GM18873 (cell line): ENCODE data around the gene CHD1L.
"Not testable (repeated sequence)": the region's sequence is repeated elsewhere in the genome, so short reads cannot be mapped to it uniquely, and the experiment has no call there.

ENCODE experiments used
- ATAC-seq: cut with Tn5 transposase; IDR thresholded peaks from one replicate; pipeline ENCODE4 v1.9.1; 2021; ENCODE audit warnings: mild to moderate bottlenecking, moderate library complexity, moderate number of reproducible peaks; ENCODE audit not compliant: unreplicated experiment, low FRiP score

CHD1L gene

GRCh38 chr1:147264158-147264768 is 21.8 kb downstream of the CHD1L start:
- no peak for ATAC-seq

- ATAC-seq, result no peak
Observed at GRCh38 chr1:147266381-147266780, 23.9 kb downstream of the CHD1L start.

- no peak for ATAC-seq
Observed at GRCh38 chr1:147267711-147268110, 25.2 kb downstream of the CHD1L start.

- ATAC-seq, result no peak
Observed at GRCh38 chr1:147270721-147271120, 28.2 kb downstream of the CHD1L start.

- ATAC-seq, result no peak
Observed at GRCh38 chr1:147272042-147272441, 29.6 kb downstream of the CHD1L start.

- ATAC-seq, result no peak
Observed at GRCh38 chr1:147273409-147274336, 31.2 kb downstream of the CHD1L start.

- no peak for ATAC-seq
Observed at GRCh38 chr1:147281950-147282349, 39.5 kb downstream of the CHD1L start.

GRCh38 chr1:147283011-147283410 is 40.5 kb downstream of the CHD1L start:
- no peak for ATAC-seq

- ATAC-seq, result no peak
Observed at GRCh38 chr1:147287133-147287865, 44.8 kb downstream of the CHD1L start.

GRCh38 chr1:147292012-147292411 is 49.5 kb downstream of the CHD1L start:
- no peak for ATAC-seq

GRCh38 chr1:147292631-147293251 is 50.3 kb downstream of the CHD1L start:
- ATAC-seq, result no peak

- ATAC-seq, result no peak
Observed at GRCh38 chr1:147297438-147297837, 55.0 kb downstream of the CHD1L start.

- not testable (repeated sequence) for ATAC-seq
Observed at GRCh38 chr1:147305803-147306202, 63.3 kb downstream of the CHD1L start.

- no peak for ATAC-seq
Observed at GRCh38 chr1:147316968-147317367, 74.5 kb downstream of the CHD1L start.

GRCh38 chr1:147326933-147327687 is 84.6 kb downstream of the CHD1L start:
- not testable (repeated sequence) for ATAC-seq

GRCh38 chr1:147334292-147334691 is 91.8 kb downstream of the CHD1L start:
- no peak for ATAC-seq

GRCh38 chr1:147336291-147336690 is 93.8 kb downstream of the CHD1L start:
- ATAC-seq, result no peak

GRCh38 chr1:147337040-147337630 is 94.7 kb downstream of the CHD1L start:
- ATAC-seq, result no peak

- no peak for ATAC-seq
Observed at GRCh38 chr1:147338571-147338970, 96.1 kb downstream of the CHD1L start.

GRCh38 chr1:147341246-147341645 is 98.8 kb downstream of the CHD1L start:
- ATAC-seq, result no peak
